Stimulated activated naive CD4-positive, alpha-beta T cell treated with Interleukin-2 at 50 U/mL for 16 hours (primary cell): ENCODE measurements around the gene UIMC1.
"Not testable (repeated sequence)": the region's sequence is repeated elsewhere in the genome, so short reads cannot be mapped to it uniquely, and the experiment has no call there.

Source experiments
- DNase-seq: peaks from one replicate; lab custom pipeline; 2025; lab: John Stamatoyannopoulos, UW

UIMC1 gene

DNA sequence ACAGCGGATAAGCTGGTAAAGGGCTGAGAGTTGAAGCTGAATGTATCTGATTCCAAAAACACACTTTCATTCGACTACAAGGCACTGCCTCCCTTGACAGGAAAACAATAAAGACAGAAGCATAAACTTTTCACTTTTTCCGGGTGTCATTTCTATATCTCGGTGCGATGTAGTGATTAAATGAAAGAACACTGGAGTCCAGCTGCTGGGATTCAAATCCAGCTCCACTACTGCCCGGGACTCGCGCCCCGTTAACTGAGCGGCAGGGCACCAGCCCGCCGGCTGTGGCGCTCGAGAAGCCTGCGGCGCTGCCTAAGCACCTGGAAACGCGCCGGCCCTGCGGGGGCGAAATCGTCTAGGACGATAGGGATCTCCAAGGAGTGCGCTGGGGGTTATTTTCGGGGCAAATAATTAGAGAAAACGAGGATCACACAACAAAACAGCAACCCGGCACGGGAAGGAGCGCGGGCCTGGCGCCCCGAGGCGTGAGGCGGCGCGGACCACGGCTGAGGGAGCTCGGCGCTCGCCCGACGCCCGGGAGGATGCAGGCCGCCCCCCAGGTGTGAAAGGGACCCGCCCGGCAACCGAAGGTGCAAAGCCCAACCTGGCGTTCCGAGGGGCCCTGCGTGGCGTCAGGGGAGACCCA, 837 bp downstream of the UIMC1 start:
- peak; percentile 71 for DNase-seq

DNA sequence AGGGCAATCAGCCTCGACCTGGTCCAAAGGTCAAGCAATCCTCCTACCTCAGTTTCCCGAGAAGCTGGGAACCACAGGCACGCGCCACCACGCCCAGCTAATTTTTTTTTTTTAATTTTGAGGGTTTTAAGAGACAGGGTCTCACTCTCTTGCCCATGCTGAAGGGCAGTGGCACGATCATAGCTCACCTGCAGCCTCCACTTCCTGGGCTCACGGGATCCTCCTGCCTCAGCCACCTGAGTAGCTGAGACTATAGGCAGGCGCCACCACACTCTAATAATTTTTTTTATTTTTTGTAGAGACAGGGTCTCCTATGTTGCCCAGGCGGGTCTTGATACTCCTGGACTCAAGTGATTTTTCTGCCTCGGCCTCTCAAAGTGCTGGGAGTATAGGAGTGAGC, 1.6 kb downstream of the UIMC1 start:
- no peak for DNase-seq

DNA sequence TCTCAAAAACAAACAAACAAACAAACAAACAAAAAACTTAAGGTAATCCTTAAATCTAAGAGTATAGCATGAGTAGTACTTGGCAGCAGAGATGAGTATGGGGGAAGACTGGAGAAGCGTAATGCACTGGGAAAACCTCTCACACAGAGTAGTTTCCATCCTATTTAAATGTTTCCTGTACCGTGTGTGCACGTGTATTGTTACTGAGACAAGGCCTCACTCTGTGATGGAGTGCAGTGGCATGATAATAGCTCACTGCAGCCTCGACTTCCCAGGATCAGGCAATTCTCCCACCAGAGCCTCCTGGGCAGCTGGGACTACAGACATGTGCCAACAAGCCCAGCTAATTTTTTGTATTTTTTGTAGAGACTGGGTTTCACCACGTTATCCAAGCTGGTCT, 2.9 kb downstream of the UIMC1 start:
- no peak for DNase-seq

DNA sequence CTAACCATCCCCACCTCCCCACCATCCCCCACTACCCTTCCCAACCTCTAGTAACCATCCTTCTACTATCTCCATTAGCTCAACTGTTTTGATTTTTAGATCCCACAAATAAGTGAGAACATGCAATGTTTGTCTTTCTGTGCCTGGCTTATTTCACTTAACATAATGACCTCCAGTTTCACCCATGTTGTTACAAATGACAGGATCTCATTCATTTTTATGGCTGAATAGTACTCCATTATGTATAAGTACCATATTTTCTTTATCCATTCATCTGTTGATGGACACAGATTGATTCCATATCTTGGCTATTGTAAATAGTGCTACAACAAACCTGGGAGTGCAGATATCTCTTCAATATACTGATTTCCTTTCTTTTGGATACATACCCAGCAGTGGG, 7.1 kb downstream of the UIMC1 start:
- not testable (repeated sequence) for DNase-seq

DNA sequence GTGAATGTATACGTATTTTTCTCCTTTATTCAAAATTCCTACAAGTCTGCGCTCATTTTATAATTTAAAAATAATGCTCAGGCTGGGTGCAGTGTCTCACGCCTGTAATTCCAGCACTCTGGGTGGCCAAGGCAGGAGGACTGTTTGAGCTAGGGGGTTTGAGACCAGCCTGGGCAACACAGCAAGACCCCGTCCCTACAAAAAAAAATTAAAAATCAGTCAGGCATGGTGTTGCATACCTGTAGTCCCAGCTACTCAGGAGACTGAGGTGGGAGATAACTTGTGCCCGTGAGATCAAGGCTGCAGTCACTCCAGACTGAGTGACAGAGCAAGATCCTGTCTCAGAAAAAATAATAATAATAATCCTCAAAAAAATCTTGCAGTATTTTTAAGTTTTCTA, 7.8 kb downstream of the UIMC1 start:
- DNase-seq = no peak

DNA sequence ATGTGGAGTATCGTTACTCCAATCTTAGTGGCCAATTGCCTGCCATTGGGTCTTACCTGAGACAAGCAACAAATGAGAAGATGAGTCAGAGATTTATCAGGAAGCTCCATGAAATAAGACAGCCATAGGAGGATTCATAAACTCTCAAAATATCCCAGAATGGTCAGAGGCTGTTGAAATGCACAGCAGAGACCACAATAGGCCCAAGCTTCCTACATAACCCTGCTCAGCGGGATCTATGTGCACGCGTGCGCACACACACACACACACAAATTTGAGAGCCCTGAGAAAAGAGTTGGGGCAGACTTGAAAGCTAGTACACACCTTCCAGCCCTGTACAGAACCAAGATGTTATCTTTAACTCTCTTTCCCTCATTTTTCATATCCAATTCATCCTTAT, 9.8 kb downstream of the UIMC1 start:
- no peak for DNase-seq

DNA sequence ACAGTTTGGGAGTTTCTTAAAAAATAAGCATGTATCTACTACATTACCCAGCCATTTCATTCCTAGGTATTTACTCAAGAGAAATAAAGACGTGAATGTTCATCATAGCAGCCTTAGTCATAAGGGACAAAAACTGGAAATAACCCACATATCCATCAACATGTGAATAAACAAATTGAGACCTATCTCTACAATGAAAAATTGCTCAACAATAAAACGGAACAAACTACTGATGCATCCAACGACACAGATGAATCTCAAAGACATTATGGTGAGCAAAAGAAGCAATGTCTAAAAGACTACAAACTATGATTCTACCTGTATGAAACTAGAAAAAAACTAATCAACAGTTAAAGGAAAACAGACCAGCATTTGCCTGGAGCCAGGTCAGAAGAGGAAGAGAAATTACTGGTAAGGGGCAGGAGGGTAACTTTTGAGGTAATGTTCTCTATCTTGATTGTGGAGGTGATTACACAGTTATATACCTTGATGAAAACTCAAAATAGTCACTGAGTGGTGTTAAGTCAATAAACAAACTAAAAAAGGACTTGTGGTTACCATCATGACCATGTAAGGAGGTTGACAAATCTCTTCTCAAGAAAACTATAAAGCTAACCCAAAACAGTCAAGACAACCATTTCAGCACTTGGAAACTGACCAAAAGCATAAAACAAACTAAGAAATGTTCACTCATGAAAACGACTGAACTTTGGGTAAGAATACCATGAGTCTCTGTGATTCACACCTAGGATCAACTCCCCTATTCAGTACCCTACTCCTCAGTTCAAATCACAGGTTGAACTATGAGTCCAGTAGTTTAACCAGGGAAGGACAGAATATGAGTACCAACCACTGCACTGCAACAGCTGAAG, 10.4 kb downstream of the UIMC1 start:
- no peak for DNase-seq

DNA sequence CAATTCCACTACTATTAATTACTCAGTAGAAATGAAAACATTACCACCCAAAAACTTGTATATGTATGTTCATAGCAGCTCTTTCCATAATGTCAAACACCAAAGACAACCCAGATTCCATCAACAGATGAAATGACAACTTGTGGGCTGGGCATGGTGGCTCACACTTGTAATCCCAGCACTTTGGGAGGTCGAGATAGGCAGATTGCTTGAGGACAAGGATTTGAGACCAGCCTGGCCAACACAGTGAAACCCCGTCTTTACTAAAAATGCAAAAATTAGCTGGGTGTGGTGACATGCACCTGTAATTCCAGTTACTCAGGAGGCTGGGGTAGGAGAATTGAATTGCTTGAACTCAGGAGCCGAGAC, 11.5 kb downstream of the UIMC1 start:
- DNase-seq = no peak

DNA sequence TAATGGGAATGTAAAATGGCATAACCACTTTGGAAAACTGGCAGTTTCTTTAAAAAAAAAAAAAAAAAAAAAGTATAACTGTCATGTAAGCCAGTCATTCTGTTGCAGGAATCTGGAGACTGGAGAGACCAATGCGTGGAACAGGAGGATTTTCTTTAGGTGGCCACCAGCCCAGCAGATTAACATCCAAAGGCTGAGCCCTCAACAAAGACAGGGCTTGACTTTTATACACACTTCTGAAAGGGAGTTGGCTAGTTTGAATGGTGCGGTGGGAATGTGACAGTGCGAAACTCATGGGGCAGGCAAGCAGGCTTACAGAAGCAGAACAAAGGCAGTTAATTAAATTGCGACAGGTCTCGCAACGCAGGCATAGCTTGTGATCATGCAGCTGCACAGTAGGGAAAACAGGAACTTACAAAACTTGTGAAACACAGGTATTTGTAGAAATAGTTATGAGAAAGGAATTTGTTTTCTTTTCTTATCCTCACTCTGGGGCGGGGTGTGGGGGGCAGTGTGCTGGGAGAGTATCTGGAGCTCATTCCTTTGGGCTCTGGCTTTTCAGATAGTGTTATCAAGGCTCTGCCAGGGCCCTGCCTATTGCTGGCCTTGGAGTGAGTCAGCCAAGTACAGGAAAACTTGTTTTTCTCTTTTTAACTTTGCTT, 12.0 kb downstream of the UIMC1 start:
- no peak for DNase-seq

DNA sequence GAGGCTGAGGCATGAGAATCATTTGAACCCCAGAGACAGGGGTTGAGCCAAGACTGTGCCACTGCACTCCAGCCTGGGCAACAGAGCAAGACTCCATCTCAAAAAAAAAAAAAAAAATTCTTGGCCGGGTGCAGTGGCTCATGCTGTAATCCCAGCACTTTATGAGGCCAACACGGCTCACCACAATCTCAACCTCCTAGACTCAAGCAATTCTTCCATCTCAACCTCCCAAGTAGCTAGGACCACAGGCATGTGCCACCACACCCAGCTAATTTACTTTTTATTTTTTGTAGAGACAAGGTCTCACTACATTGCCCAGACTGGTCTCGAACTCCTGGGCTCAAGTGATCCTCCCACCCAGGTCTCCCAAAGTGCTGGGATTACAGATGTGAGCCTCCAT, 13.5 kb downstream of the UIMC1 start:
- DNase-seq = not testable (repeated sequence)

DNA sequence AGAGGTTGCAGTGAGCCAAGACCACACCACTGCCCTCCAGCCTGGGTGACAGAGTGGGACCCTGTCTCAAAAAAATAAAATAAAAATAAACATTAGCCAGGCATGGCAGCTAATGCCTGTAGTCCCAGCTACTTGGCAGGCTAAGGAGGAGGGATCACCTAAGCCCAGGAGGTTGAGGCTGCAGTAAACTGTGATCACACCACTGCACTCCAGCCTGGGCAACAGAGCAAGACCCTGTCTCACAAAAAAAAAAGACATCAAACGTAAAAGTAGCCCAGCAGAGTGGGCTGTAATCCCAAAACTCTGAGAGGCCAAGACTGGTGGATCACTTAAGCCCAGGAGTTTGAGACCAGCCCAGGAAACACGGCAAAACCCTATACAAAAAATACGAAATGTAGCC, 19.0 kb downstream of the UIMC1 start:
- no peak for DNase-seq

DNA sequence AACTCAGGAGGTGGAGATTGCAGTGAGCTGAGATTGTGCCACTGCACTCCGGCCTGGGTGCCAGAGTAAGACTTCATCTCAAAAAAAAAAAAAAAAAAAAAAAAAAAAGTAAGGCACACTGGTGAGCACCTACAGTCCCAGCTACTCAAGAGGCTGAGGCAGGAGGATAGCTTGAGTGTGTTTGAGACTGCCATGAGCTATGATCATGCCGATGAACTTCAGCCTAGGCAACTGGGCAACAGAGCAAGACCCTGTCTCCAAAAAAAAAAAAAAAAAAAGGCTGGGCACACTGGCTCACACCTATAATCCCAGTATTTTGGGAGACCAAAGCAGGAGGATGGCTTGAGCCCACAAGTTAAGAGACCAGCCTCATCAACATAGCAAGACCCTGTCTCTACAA, 20.3 kb downstream of the UIMC1 start:
- DNase-seq = no peak

DNA sequence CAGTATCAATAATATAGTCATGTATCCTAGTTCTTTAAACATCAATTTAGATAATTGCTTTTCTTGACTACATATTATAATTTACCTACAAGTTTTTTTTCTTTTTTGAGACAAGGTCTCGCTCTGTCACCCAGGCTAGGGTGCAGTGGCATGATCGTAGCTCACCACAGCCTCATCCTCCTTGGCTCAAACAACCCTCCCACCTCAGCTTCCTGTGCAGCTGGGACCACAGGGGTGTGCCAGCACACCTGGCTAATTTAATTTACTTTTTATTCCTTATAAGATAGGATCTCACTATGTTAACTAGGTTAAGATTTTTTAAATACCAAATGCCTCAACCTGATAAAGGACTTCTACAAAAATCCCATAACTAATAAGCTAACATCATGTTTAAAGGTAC, 21.1 kb downstream of the UIMC1 start:
- no peak for DNase-seq

DNA sequence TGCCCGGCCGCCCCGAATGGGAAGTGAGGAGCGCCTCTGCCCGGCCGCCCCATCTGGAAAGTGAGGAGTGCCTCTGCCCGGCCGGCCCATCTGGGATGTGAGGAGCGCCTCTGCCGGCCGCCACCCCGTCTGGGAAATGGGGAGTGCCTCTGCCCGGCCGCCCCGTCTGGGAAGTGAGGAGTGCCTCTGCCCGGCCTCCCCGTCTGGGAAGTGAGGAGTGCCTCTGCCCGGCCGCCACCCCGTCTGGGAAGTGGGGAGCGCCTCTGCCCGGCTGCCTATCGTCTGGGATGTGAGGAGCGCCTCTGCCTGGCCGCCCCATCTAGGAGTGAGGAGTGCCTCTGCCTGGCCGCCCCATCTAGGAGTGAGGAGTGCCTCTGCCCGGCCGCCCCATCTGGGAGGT, 22.4 kb downstream of the UIMC1 start:
- DNase-seq = not testable (repeated sequence)

DNA sequence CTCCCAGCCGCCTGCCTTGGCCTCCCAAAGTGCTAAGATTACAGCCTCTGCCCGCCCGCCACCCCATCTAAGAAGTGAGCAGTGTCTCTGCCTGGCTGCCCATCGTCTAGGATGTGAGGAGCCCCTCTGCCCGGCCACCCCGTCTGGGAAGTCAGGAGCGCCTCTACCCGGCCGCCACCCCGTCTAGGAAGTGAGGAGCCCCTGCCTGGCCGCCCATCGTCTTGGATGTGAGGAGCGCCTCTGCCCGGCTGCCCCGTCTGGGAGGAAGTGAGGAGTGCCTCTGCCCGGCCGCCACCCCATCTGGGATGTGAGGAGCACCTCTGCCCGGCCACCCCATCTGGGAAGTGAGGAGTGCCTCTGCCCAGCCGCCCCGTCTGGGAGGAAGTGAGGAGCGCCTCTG, 23.0 kb downstream of the UIMC1 start:
- not testable (repeated sequence) for DNase-seq

DNA sequence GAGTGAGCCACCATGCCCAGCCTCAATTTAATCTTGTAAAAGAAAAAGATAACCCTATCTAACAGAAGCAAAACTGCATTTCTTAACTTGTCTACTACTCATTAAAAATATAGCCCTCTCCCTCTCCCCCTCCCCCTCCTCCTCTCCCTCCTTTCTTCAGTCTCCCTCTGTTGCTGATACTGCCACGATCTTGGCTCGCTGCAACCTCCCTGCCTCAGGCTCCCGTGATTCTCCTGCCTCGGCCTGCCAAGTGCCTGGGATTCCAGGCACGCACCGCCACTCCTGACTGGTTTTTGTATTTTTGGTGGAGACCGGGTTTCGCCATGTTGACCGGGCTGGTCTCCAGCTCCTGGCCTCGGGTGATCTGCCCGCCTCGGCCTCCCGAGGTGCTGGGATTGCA, 23.5 kb downstream of the UIMC1 start:
- not testable (repeated sequence) for DNase-seq

DNA sequence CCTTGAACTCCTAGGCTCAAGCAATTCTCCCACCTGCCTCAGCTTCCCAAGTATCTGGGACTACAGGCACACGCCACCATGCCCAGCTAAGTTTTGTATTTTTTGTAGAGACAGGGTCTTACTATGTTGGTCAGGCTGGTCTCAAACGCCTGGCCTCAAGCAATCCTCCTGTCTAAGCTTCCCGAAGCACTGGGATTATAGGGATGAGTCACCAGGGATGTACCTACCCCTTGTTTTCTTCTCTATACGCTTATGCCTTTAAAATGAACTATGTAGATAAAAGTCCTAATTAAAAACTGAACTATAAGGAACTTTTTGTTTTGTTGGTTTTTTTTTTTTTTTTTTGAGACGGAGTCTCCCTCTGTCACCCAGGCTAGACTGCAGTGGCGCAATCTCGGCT, 25.8 kb downstream of the UIMC1 start:
- no peak for DNase-seq

DNA sequence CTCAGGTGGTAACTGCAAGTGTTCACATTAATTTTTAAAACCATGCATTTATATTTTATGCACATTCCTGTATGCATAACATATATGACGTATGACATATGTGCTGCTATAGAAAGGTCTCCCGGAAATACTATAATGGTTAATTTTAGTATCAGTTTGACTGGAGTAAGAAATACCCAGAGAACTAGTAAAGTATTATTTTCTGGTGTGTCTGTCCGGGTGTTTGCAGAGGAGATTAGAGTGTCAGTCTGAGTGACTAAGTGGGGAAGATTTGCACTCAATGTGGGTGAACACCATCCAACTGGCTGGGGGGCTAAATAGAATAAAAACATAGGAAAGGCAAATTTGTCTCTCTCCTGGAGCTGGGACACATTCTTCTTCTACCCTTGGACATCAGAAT, 26.9 kb downstream of the UIMC1 start:
- no peak for DNase-seq

DNA sequence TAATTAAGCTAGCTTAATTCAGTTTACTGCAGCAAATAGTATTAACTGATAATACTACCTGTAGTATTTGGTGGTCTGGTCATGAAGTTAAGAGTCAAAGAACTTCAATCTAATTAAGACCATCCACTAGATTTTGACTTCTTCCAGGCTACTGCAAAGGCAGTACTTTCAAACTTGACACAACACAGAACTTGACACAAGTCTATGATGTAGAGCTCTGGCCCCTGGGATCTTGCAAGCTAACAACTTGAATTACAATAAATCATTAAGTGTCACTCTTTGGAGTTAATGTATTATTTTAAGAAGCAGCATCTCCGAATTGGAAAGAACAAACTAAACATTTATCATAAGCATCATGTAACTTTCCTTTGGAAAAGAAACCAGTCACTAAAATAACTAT, 40.9 kb downstream of the UIMC1 start:
- DNase-seq = no peak

DNA sequence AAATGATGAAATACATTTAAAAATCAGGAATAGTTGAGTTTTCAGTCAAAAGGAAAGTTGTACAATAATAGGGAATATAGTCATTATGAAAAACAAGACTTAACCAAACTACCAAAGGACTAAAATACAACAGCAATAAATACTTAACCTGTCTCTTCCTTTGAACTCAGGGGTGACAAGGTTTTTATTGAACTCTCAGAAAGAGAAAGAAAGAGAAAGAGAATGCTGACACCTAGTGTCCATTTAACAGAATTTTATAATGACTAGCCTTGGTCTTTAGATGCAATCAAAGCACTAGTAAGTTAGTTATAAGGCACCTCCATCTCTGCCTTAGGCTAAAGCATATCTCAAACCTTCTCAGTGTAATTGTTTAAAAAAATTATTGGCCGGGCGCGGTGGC, 47.5 kb downstream of the UIMC1 start:
- DNase-seq = no peak

DNA sequence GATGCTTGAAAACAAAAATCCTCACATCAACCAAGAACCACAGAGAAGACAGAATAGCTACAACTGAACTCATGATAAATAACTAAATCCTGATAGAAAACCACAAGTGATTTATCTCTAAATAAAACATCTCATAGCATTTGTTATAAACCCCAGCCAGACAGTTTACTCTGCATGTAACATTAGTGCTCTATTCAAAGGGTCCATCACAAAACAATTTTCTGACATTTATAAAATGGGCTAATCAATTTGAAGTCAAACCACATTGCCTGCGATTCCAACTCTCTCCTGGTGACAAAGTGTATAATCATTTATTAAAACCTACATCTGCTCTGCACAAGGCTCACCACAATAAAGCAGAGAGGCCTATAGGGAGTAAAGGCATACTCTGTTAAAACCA, 49.8 kb downstream of the UIMC1 start:
- no peak for DNase-seq

DNA sequence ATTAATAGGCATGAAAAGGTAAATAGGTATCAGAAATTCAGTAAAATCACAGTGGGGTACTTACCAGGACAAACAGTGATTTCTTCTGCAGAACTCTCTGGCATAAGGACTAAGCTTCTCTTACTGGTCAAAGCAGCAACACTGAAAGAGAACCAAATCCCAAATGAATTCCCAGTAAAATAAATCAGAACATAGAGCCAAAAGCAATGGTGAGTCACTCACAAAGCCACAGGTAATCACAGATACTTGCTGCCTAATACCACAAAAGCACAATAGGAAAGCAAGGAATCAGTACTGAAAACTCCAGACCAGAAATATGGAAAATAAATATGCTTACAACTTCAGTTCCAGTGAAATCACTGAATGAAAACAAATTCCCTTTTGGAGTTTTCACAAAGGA, 50.7 kb downstream of the UIMC1 start:
- DNase-seq = no peak

DNA sequence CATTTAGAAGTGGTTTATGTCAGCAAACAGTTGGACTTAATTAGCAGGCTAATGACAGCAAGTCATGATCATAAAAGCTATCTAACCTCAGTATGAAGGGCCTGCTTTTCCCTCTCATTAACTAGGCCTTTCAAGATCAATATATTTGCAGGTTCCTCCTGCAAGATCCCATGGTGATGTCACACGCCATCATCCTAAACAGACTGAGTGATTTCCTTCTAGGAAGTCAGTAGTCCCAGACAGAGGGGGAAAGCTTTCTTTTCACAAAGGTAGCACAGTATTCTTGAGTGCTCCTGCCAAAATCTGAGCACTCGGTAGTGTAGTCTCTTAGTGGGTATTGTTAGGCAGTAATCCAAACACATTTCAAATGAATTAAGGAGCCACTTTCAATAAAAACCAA, 52.5 kb downstream of the UIMC1 start:
- DNase-seq = no peak
